Renal pelvis (tissue), 4 donors: ENCODE data around the gene L3HYPDH. TPM values are rescaled to one million over a fixed set of nuclear protein-coding genes. Genes with fewer than 3 reads are reported as not detected.
A peak's percentile ranks its signal among the peaks of the same experiment; 100 is the strongest.

Source experiments
- DNase-seq: peaks from one replicate; pipeline ENCODE4 v3.0.0-alpha.2; 2013
- polyA plus RNA-seq, 3 donors: library from polyadenylated mRNA; unstranded; fragments of 120-200 nt; gene quantifications; one replicate each; pipeline ENCODE4 v1.2.1, GENCODE V29; 2013; ENCODE audit not compliant: insufficient read length in 3 of 3

The L3HYPDH gene
- polyA plus RNA-seq, 3 donors, result 34.4 to 57.7 (median 55.4) TPM

- DNase-seq, result no peak
These were observed 54.4 kb downstream of the L3HYPDH start for GRCh38 chr14:59429790-59430189.

GRCh38 chr14:59428581-59429012 lies 55.6 kb downstream of the L3HYPDH start:
- DNase-seq, result no peak

GRCh38 chr14:59427653-59428580 lies 56.3 kb downstream of the L3HYPDH start:
- DNase-seq, result no peak

GRCh38 chr14:59425322-59425935 lies 58.8 kb downstream of the L3HYPDH start:
- DNase-seq, result peak; percentile 70

GRCh38 chr14:59424341-59425071 lies 59.7 kb downstream of the L3HYPDH start:
- peak; percentile 84 for DNase-seq

Other genes with a start within 250 kb of the L3HYPDH start
- 1 to 10 TPM; 3.2 to 5.9 (median 5.2) TPM for gene GPR135, start 19.0 kb downstream of the L3HYPDH start, polyA plus RNA-seq
- 10 to 100 TPM; 65.5 to 77.8 (median 74.4) TPM for gene JKAMP, start 109 bp upstream of the L3HYPDH start, polyA plus RNA-seq
- gene CCDC175, start 92.4 kb upstream of the L3HYPDH start, polyA plus RNA-seq, result under 1 TPM; 0.57 to 0.73 (median 0.60) TPM